ENCODE data around the gene CLEC18C.
"Not testable (repeated sequence)": the region's sequence is repeated elsewhere in the genome, so short reads cannot be mapped to it uniquely, and the experiment has no call there.

The CLEC18C gene

DNA sequence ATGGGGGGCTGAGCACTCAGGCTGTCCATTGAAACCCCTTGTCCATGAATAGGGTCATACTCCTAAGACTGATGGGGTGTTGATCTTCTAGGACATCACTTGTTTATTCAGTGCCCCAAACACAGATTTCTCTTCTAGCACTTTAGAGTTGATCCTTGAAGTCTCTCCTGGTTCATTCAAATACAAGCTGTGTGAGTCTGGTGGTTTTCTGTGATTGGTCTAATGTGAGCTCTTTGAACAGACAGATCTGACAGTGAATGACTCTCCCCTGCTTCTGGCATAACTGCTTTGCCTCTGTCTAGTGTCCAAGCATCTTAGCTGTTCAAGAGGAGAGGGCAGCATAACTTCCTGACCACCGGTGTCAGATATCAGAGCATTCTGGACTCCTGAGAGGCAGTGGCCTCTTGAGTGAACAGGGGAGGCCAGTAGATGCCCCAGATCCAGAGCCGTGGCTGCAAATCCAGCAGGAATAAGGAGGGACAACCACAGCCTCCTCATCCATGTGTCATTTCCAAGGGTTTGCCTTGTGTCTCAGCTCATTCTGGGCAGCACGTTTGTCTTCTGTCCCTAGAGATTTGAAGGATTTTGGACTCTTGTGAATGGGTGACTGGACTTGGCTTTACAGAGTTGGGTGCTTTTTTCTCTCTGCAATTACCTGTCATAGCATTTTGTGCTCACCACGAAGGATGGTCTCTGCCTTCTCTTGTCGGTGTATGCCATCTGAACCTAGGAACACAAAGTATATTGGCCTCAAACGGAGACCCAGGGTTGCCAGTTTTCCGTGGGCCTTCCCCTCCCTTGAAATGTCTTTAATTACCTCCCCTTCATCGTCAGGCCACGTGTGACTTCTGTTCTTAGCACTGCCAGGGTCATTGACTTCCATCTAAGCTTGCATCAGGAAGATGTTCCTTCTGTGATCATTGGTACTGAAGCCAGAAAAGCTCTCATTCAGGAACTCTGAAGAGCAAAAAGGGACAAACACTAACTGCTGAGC lies 13.9 kb upstream of the CLEC18C start:
- no peak for DNase-seq

DNA sequence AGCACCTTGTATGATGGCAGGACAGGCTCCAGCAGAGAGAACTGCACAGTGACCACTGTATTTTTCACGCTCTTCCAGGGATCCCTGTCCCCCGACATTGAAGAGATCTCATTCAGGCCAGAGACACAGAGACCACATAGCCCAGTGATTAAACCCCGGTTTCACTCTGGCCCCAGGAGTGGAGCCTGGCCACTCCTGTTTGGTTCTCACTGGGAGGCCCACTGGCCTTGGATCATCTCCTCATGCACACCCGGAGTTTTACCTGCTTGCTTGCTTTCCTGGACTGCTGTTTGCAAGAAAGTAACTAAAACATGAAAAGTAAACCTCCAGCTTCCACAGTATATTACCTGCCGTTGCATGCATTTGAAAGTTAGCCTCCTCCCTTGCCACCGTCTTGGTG lies 13.2 kb upstream of the CLEC18C start:
- no peak for DNase-seq

DNA sequence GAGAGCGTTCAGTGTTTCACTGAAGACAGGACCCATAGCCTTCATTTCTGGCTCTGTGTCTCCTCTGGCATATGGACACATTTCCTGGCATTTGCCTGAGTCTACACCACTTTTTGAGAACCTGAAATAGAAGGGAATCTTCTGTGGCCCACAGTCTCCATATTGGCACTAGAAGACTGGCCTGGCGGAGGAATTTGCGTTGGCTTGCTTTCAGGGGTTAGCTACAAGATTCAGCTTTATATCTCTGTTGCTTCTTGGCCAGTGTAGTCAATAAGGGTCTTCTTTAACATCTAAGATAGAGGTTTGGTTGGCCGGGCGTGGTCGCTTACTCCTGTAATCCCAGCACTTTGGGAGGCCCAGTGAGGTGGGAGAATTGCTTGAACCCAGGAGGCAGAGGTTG lies 12.8 kb upstream of the CLEC18C start:
- DNase-seq, result no peak

DNA sequence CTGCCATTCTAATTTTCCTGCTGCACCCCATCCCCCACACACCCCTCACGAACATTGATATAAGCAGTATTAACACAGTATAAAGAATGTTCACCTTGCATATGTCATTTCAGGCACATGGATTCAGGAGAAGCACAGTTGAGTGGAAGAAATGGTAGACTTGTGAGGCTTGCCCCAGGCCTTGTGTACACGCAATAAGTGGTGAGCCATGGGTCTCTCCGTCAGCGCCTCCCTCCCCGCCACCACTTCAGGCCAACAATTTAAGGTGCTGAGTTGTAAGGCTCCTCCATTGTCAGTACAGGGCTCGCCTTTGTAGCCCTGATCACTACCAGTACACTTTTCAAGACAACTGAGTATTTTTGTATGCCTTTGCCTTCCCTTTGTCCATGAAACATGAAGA lies 12.2 kb upstream of the CLEC18C start:
- DNase-seq, result no peak

DNA sequence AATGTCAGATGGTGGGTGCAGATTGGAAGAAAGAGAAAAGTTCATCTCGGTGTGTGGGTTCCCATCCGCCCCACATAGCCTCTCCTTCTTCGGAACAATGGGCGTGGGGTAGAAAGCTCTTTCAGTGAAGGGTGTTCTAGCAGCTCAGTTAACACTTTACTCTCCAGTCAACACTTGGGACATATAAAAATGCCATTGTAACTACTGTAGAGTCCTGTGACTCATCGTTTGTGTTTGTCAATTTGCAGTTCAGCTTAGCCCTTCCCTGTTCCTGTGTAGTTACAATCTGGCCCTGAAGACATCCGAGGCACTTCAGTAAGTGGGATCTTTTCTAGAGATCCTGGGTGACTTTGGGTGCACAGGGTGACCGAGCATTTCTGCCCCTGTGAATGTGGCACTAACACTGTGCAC lies 11.5 kb upstream of the CLEC18C start:
- no peak for DNase-seq

DNA sequence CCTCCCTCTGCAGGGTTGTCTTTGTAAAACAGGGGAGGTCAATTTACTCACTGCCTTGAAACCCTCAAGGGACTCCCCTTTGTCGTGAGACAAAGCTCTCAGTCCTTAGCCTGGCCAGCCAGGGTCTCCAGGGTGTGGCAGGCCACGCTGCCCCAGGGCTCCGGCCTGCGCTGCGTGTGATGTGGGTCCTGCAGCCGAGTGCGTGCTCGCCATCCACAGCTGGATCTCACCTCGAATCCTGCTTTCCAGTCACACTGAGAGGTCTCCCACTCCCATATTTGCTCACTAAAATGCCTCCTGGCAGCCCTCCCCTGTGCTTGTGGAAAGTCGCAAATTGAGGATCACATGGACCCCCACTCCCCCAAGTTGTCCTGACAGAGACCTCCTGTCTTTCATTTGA lies 10.0 kb upstream of the CLEC18C start:
- no peak for DNase-seq

DNA sequence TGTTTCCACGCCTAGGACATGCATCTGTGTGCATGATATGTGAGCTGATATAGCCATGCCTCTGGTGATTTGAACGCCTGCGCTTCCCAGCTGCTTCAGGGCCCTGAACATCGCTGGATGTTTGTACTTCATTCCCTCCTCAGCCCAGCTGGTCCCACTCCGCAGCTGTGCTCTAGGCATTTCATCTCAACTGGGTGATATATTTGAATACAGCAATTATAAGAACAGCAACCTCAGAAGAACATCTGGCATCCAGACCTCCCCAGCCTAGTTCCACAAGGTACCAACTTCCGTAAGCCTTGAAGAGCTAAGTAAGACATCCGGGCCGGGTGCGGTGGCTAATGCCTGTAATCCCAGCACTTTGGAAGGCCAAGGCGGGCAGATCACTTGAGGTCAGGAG lies 6.9 kb upstream of the CLEC18C start:
- DNase-seq, result not testable (repeated sequence)

DNA sequence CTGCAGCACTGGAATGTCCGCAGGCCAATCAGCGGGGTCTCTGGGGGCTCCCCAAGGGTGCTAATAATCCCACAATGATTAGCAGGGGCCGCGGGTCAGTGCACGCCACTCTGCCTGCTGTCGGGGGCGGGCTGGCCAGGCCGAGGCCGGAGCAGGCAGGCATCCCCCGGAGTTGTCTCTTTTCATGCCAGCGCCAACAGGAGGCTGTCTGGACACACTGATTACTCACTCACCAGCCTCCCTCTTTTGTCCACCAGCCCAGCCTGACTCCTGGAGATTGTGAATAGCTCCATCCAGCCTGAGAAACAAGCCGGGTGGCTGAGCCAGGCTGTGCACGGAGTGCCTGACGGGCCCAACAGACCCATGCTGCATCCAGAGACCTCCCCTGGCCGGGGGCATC lies 329 bp downstream of the CLEC18C start:
- DNase-seq, result not testable (repeated sequence)

DNA sequence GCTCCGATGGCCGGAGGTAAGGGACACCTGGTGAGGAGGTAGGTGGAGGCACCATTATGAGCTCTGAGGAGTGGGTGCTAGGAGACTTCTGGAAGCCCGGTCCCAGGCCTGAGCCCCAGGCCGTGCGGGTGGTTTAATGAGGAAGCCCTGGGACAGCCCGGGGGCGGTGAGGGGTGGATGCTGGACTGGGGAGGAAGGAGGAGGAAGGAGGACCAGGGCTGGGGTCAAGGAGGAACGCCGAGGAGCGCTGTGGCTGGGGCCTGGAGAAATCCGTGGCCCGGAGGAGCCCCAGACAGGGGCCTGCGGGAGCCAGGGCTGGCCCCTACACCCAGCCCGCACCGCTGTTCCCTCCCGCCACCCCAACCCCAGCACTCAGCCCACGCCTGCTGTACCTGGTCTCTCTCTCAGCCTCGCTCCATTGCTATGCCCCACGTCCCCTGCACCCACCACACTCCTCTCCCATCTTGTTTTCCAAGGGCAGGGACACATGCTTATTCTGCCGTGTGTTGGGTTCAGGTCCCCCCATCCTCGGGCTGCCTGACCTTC lies 873 bp downstream of the CLEC18C start:
- not testable (repeated sequence) for DNase-seq

DNA sequence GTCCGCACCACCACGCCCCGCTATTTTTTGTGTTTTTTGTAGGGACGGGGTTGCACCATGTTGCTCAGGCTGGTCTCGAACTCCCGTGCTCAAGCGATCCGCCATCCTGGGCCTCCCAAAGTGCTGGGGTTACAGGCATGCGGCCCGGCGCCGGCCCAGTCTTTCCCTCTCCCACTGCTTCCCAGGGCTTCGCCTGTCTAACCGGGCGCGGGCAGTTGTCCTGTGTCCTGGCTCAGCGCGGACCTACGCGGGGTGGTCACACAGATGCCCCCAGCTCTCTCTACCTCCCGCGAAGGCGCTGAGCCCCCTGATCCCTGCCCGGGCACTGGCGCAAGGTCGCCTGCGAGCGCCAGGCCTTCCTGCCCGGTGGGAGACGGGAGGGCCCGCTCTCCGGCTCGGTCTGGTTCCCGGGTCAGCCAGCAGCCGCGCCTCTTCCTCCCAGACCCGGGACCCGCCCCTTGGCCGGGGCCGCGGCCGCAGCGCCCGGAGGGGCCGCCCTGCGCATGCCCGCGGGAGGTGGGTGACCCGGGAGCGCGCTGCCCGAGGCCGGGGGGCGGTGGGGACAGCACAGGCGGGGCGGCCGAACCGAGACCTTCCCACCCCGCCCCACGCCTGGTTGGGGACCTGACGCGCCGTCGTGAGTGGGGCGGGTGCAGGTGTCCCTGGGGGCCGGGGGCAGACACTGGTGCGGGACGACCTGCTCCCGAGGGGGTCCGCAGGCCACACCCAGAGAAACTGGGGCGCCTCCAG lies 14.4 kb downstream of the CLEC18C start:
- not testable (repeated sequence) for DNase-seq

DNA sequence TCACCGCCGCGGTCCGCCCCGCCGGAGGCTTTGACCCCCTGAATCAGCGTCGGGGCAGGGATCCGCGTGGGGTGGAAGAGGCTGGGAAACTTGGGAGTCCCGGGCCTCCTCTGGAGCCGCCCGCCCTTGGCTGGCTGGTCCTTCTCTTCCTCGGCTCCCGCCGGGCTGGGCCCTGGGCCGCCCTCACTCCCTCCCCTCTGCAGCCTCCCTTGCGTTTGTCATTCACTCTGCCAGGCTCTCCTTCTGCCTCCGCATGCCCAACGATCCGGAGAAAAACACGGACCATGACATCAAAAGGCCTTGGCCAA lies 15.0 kb downstream of the CLEC18C start:
- DNase-seq, result not testable (repeated sequence)

DNA sequence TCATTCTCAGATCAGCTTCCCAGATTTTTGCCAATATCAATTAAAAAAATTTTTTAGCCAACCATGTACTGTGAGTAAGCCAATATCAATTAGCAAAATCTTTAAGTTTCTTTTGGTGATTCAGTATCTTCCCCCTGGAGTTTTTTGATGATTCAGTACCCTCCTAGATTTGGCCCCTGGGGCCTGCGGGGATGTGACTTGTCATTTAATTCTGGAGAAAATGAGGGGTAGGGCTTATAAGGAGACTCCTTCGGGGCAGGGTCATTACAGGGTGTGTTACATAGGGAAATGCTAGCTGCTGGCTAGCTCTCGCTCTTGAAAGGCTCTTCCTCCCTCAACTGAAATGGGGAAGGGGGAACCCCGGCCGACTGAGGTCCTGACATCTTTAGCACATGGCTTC lies 17.0 kb downstream of the CLEC18C start:
- not testable (repeated sequence) for DNase-seq

DNA sequence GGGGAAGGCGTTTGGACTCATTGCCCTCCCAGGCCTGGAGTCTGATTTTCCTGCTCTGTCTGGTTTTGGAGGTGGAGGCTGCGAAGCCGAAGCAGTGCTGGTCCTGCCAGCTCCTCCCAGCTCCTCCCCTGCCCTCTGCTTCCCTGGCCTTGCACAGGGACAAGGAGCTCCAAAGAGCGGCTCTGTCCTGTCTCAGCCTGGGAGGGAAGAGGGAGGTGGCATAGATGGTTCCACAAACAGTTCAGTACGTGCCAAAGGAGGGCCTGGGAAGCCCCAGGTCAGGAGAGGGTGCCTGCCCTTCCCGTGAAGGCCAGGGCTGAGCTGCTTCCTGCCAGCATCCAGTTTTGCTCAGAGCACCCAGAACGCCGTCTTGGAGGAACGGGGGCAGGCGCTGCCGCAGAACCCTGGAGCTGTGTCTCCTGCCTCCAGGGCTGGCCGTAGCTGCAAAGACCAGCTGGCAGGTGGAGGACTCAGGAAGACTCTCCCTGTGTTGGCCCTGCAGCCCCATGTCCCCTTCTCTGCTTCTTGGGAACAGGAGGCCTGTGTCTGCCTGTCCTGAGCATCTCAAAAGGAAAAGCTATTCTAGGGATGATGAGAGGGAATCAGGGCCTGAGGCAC lies 23.2 kb downstream of the CLEC18C start:
- DNase-seq, result not testable (repeated sequence)

DNA sequence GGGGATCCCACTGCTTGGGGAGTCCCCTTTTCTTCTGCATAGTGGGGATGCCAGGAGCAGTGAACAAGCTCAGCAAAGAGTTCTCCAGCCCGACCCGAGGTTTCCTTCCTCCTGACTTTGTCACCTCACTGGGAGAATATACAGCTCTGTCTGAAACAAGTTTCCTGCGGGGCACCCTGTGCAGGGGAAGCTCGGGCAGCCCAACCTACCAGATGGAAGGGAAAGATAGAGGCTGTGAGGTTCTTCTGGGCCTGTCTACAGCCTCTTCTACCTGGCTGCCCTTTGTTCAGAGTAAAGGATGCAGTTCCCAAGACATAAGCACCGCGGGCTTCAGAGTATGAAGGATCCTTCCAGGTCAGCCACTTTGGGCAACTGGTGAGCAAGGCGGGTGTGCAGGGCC lies 24.0 kb downstream of the CLEC18C start:
- not testable (repeated sequence) for DNase-seq

DNA sequence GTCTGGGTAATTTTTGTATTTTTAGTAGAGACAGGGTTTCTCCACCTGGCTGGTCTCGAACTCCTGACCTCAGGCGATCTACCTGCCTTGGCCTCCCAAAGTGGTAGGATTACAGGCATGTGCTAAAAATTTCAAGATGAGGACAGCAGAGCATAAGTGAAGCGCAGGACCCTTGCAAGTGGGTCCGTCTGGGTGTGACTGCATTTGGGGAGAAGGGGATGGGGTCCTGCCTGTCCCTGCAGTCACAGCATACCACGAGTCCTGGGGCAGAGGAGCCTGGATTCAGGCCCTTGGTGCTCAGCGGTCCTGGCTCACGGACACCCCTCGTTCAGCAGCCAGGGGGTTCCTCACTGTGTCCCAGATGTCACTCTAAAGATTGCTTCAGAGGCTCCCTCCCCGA lies 24.6 kb downstream of the CLEC18C start:
- DNase-seq, result not testable (repeated sequence)

DNA sequence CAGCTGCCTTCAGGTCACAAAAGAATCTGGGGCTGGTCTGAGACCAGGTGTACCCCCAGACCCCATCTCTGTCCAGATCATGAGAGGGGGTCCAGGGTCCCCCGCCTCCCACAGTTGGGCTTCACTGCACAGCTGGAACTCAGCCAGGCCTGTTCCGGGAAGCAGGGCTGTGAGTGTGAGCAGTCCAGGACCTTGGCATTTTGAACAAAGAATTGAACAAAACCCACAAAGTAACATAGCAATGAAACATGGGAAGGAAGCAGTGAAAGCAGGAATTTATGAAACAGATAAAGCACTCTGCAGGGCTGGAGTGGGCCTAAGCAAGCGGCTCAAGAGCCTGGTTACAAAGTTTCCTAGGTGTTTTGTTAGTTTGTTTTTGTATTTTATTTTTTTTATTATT lies 25.1 kb downstream of the CLEC18C start:
- not testable (repeated sequence) for DNase-seq

DNA sequence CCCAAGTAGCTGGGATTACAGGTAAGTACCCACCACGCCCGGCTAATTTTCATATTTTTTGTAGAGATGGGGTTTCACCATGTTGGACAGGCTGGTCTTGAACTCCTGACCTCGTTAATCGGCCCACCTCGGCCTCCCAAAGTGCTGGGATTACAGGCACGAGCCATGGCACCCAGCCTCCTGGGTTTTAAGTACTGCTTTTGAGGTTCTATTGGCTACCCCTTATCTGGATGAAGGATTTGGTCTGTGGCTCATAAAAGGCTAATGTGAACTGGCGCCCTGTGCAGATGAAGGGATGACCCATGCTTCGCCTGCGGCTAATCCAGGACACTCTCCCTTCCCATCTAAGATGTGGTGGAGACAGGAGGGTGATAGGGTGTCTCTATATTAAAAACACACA lies 25.6 kb downstream of the CLEC18C start:
- DNase-seq, result not testable (repeated sequence)

DNA sequence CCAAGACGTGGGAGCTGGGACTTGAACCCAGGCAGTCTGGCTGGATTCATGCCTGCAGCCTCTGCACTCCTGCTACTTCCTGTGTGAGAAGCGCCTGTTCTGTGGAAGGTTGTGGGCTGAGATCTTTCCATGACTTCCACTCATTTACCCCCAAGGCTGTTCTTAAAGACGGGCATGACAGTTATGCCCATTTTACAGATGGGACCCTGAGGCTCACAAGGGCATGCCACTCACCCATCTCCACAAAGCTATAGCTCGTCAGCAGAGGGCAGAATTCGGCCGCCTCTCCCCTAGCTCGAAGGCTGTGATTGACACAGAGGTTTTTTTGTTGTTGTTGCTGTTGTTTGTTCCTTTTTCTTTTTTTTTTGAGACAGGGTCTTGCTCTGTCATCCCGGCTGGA lies 26.5 kb downstream of the CLEC18C start:
- DNase-seq, result not testable (repeated sequence)

DNA sequence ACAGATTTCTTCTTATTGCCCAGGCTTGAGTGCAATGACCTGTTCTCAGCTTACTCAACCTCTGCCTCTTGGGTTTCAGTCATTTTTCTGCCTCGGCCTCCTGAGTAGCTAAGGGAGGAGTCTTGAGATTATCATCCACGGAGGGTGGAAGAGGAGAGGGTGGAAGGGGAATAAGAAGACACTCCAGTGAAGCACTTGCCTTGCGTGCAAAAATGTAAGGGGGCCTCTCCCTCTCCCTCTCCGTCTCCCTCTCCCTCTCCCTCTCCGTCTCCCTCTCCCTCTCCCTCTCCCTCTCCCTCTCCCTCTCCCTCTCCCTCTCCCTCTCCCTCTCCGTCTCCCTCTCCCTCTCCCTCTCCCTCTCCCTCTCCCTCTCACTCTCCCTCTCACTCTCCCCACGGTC lies 29.9 kb downstream of the CLEC18C start:
- DNase-seq, result not testable (repeated sequence)

DNA sequence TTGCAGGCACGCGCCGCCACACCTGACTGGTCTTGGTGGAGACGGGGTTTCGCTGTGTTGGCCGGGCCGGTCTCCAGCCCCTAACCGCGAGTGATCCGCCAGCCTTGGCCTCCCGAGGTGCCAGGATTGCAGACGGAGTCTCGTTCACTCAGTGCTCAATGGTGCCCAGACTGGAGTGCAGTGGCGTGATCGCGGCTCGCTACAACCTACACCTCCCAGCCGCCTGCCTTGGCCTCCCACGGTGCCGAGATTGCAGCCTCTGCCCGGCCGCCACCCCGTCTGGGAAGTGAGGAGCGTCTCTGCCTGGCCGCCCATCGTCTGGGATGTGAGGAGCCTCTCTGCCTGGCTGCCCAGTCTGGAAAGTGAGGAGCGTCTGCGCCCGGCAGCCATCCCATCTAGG lies 30.4 kb downstream of the CLEC18C start:
- not testable (repeated sequence) for DNase-seq

DNA sequence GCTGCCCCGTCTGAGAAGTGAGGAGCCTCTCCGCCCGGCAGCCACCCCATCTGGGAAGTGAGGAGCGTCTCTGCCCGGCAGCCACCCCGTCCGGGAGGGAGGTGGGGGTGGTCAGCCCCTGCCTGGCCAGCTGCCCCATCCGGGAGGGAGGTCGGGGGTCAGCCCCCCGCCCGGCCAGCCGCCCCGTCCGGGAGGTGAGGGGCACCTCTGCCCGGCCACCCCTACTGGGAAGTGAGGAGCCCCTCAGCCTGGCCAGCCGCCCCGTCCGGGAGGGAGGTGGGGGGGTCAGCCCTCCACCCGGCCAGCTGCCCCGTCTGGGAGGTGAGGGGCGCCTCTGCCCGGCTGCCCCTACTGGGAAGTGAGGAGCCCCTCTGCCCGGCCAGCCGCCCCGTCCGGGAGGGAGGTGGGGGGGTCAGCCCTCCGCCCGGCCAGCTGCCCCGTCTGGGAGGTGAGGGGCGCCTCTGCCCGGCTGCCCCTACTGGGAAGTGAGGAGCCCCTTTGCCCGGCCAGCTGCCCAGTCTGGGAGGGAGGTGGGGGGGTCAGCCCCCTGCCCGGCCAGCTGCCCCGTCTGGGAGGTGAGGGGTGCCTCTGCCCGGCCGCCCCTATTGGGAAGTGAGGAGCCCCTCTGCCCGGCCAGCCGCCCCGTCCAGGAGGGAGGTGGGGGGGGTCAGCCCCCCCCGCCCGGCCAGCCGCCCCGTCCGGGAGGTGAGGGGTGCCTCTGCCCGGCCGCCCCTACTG lies 31.2 kb downstream of the CLEC18C start:
- DNase-seq, result not testable (repeated sequence)

DNA sequence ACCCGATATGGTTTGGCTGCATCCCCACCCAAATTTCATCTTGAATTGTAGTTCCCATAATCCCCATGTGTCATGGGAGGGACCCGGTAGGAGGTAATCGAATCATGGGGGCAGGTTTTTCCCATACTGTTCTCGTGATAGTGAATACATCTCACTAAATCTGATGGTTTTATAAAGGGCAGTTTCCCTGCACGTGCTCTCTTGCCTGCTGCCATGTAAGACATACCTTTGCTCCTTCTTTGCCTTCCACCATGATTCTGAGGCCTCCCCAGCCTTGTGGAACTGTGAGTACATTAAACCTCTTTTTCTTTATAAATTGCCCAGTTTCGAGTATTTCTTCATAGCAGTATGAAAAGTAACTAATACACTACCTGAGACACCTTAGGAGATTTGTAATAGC lies 32.8 kb downstream of the CLEC18C start:
- not testable (repeated sequence) for DNase-seq

DNA sequence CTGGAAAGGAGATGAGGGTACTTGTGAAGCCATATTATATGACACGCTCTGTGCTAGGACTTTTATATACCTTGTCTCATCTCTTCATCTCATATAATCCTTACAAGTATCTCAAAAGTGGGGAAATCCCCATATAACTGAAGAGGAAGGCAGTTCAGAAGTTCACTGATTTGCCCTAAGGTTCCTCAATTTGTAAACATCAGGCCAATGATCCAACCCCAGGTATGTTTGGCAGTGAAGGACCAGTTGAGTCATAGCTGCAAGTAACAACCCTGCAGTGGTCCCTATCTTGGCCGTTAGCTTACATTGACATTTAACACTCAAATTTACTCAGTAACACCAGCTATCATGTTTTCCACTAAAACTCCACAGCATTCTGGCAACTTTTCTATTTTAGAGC lies 45.0 kb downstream of the CLEC18C start:
- not testable (repeated sequence) for DNase-seq
